ENCODE results near the gene DENND1C.
"Not testable (repeated sequence)": the region's sequence is repeated elsewhere in the genome, so short reads cannot be mapped to it uniquely, and the experiment has no call there.

Gene DENND1C

GRCh38 chr19:6452223-6452614, 29.4 kb downstream of the DENND1C start:
- DNase-seq = no peak

DNA sequence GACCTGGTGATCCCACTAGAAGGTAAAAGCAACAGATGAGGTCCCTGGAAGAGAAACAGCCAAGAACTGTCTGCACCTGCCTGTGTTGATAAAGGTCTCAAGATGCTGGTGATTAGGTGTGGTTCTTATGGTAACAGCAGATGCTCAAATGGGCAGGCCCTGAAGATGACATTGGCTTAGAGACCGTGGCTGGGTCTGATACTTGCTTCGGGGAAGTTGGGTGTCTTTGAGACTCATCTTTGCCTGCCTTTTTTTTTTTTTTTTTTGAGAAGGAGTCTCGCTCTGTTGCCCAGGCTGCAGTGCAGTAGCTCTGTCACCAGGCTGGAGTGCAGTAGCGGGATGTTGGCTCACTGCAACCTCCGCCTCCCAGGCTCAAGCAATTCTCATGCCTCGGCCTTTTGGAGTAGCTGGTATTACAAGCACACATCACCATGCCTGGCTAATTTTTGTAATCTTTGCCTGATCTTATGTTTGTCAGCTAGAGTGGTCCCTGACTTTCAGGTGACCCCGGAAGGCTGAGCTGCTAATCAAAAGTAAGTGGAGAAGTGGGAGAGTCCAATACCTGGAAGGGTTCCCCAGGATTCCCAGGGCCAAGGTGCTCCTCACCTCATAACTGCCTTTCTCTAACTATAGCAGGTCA, 29.9 kb downstream of the DENND1C start:
- DNase-seq = no peak

GRCh38 chr19:6450166-6450565, 31.4 kb downstream of the DENND1C start:
- no peak for DNase-seq

- no peak for DNase-seq
These were observed 33.5 kb downstream of the DENND1C start for GRCh38 chr19:6448045-6448444.

DNA sequence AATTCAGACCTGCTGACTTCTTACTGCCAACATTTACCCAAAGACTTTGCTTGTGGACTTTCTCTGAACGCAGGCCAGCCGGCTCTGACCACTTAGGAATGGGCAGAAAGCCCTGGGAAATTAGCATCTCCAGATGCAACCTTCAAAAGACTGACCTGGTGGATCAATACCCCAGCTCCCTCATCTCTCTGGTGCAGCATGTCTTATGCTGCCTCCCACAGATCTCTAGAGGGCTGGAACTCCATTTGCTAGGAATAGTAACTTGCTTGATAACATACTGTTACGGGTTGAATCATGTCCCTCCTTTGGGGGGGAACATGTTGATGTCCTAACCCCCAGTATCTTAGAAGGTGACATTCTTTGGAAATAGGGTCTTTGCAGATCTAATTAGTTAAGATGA, 35.1 kb downstream of the DENND1C start:
- DNase-seq = no peak

DNA sequence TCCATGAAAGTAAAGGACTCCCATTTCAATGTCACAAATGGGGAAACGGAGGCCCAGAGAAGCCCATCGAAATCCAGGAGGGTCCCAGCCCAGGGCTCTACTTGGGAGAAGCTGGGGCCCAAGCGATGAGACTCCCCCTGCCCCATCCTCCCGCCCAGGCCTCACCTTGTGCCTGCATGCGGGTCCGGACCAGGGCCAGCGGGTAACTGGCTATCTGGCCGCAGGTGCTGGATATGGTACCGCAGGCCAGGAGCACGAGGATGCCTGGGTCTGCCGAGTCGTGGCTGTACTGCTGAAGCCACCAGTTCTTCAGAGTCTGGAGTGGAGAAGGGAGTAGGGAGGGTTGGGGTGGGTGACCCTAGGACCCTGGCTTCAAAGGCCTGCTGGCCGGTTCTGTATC, 37.6 kb downstream of the DENND1C start:
- no peak for DNase-seq

DNA sequence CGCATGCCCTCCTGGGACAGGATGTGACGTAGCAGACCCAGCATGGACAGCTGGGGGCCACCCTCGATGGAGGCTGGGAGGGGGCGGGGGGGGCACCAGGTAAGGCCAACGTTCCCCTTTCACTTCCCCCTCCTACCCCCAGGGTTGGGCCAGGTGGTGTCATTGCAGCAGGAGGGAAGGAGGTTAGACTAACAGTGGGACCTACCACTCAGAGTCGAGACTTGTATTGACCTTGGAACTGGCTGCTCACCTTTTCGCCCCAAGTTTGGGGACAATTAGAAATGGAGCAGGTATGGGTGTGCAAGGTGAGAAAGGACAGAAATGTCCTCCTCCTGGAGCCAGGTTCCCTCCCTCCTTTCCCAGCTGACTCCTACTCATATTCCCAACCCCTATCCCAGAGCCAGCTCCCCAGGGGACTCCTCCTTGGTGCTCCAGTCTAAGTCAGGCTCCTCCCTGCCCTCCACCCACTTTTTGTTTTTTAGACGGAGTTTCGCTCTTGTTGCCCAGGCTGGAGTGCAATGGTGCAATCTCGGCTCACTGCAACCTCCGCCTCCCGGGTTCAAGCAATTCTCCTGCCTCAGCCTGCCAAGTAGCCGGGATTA, 39.4 kb downstream of the DENND1C start:
- no peak for DNase-seq

- DNase-seq = no peak
These were observed 40.7 kb downstream of the DENND1C start for GRCh38 chr19:6440905-6441304.

- DNase-seq = no peak
These were observed 41.8 kb downstream of the DENND1C start for GRCh38 chr19:6439743-6440142.

DNA sequence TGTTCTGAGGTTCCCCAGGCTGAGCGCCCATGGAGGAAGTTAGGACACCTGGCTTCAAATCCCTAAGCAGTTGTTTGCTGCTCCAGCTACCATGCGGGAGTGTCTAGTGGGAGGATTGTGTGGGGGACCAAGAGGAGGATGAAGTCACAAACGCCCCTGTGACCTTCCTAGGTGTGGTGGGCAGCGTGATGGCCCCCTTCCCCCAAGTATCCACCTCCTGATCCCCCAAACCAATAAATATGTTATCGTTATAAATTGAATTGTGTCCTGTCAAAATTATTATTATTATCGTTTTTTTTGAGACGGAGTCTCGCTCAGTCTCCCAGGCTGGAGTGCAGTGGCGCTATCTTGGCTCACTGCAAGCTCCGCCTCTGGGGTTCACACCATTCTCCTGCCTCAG, 47.9 kb downstream of the DENND1C start, which contains the start of gene SLC25A41:
SLC25A41 (minus strand) TSS at position 101 of the 400 bp plus-strand sequence; CDS start at position 31, 70 bp downstream.
- no peak for DNase-seq

DNA sequence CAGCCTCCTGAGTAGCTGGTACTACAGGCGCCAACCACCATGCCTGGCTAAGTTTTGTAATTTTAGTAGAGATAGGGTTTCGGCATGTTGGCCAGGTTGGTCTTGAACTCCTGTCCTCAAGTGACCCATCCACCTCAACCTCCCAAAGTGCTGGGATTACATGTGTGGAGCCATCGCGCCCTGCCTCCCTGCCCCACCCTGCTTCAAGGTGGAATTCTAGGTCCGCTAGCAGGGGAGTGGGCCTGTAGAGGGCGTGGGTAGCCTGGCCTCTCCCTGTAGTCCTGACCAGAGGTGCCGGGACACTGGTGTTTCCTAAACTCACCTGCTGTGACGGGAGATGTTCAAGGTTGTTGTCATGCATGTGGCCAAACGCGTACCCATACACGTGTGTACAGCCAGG, 48.4 kb downstream of the DENND1C start:
- no peak for DNase-seq

DNA sequence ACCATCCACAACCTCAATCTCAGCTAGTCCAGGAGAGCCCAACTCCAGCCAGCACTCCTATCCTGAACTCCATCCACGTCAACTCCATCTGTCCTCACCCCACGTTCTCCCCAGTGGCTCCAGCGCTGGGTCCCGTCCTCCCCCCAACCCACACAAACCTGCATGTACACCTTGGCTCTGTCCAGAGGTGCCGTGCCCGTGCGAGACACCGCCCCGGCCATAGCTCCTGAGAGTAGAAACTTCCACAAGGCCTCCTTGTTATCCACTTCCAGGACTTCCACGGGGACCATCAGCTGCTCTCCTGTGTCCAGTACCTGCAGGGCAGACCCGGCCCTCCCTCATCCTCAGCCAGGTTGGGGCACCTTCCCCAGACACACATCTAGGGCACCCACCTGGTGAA, 49.7 kb downstream of the DENND1C start:
- DNase-seq = no peak

GRCh38 chr19:6429419-6430221, 52.0 kb downstream of the DENND1C start:
- no peak for DNase-seq

GRCh38 chr19:6428692-6429418, 52.7 kb downstream of the DENND1C start:
- not testable (repeated sequence) for DNase-seq

- DNase-seq = no peak
These were observed 54.5 kb downstream of the DENND1C start for GRCh38 chr19:6427131-6427530.

DNA sequence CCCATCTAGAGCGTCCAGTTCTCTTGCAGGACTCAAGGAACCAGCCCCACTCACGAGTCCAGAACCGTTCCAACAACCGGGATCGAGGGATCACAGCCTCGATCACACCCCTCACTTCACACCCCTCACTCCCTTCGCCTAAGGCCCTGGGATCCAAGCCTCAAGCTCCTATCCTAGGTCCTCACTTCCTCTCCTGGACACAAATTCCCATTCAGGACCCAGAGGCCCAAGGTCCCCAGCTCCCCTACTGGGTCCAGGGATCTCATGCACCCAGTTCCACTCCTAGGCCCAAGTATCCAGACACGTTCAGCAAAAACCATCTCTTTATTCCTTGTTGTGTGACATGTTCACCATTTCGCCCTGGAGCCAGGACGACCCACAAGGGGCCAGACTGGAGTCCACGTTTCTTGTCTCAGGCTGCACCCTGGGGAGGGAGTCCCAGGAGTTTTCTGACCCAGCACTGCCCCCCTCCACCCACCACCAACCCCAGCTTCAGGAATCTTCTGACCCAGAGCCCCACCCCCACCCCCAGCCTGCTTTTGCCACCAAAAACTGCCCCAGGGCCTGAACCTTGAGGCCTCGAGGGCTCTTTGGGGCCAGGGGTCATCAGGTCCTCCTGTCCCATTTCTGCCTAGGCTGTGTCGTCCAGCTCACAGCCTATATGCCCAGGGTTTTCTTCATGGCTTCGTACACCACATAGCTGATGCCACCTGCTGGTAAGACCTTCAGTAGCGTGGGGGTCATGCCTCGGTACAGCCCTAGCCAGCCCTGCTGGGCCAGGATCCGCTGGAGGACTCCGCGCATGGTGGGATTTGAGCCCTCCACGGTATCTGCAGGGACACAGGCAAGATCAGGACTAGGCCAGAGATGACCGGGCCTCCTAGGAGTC, 55.6 kb downstream of the DENND1C start:
- DNase-seq = no peak

GRCh38 chr19:6424939-6425731, 56.5 kb downstream of the DENND1C start:
- DNase-seq = peak; percentile 100

GRCh38 chr19:6424195-6424938, 57.2 kb downstream of the DENND1C start, which contains the start of gene KHSRP:
KHSRP (minus strand) TSS chr19:6424811; CDS start chr19:6424701, 110 bp downstream.
- DNase-seq = peak; percentile 26

DNA sequence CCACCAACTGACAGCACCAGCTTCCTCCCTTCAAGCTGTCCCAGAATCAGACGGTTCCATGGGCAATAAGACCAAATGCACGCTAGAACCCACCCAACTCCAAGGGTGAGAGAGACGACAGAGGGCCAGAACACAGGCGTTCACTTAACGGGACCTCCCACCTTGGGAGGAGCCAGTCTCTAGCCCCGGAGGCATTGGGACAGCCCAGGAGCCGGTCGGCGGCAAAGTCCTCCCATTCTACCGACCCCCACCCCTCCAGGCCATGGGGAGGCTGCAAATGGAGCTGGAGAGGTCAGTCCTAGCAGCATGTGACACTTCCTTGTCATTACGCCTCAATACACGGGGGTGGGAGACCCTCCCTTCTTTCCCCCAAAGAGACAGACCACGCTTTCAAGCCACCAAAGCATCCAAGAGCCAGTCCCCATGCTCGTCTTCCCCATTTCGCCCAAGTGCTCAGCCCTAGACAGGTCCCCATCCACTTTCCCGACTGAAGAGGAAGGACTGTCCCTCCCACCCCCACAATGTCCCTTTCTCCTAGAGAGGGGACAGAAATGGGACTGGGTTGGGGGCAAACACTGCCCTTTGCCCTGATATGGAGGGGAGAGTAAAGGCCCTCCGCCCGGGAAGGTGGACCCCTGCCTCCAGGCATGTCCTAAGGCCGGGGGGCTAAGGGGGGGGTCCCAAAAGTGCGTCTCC, 57.9 kb downstream of the DENND1C start:
- peak; percentile 49 for DNase-seq

All from fibroblast of skin of right biceps (primary cell).